Activated CD4-positive, alpha-beta T cell treated with anti-CD3 and anti-CD28 coated beads for 36 hours (primary cell): Measurements from ENCODE around the gene TSPAN5. TPM values are rescaled to one million over a fixed set of nuclear protein-coding genes. Genes with fewer than 3 reads are reported as not detected.

Experiments used
- ATAC-seq: fragments of 200-7000 bp; cut with Tn5 transposase; one replicate; pipeline ENCODE4 v1.10.0; 2021; ENCODE audit warnings: mild to moderate bottlenecking, moderate library complexity
- CTCF ChIA-PET: fragments of 350-600 bp; sonication (Branson Sonifier 250); formaldehyde crosslinking; loops from one replicate; lab custom pipeline; 2021; ENCODE audit warnings: antibody characterized with exemption; lab: Charles Lee
- POLR2A ChIA-PET: fragments of 350-600 bp; sonication (Branson Sonifier 250); formaldehyde crosslinking; loops from one replicate; lab custom pipeline; 2021; ENCODE audit warnings: antibody characterized with exemption, inconsistent platforms; lab: Charles Lee
- DNase-seq: peaks from one replicate; pipeline ENCODE4 v3.0.0-alpha.2; 2020
- H3K27ac Mint-ChIP-seq: one replicate; pipeline ENCODE4 v1.8.0; 2021; ENCODE audit warnings: mixed read lengths
- H3K27me3 Mint-ChIP-seq: one replicate; pipeline ENCODE4 v1.8.0; 2021; ENCODE audit warnings: mixed read lengths
- H3K36me3 Mint-ChIP-seq: one replicate; pipeline ENCODE4 v1.8.0; 2021; ENCODE audit warnings: low read depth, mixed read lengths
- H3K4me1 Mint-ChIP-seq: one replicate; pipeline ENCODE4 v1.8.0; 2021; ENCODE audit warnings: mixed read lengths
- H3K4me3 Mint-ChIP-seq: one replicate; pipeline ENCODE4 v1.8.0; 2021; ENCODE audit warnings: mild to moderate bottlenecking, moderate library complexity, mixed read lengths
- H3K9me3 Mint-ChIP-seq: one replicate; pipeline ENCODE4 v1.8.0; 2021; ENCODE audit warnings: low read depth, mixed read lengths
- intact Hi-C, 2 experiments: fragments of 100-400 bp; cut with DNase I in 1 of 2; cut with micrococcal nuclease in 1 of 2; formaldehyde crosslinking; loops; one replicate each; pipeline versions ENCODE4 v1.14.2 to v1.15.1; 2022 to 2024; cut with DNase I, micrococcal nuclease
- total RNA-seq, 2 experiments: library from RNA; stranded (reverse); gene quantifications; one replicate each; pipeline ENCODE4 v1.2.3, GENCODE V29; 2021

The TSPAN5 gene
- total RNA-seq, 2 experiments from 2014 or later, result 18.4 to 23.6 TPM

DNA sequence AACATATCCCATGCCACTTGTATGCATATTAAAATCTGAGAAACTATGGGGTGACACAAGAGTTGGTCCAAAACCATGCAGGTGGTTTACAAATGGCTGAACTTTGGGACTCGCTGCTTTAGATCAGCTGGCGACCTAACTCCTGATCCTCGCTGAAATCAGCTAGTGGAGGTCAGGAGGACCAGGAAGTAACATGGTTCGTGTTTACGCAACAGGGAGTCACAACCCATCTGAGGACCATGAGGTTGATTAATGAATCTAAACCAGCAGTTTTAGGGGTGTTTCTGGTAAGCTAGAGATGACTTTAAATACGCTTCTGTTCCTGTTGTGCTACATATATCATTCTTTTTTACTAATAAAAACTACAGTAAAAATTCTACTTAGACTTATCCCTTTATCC is 12.9 kb downstream of the TSPAN5 start:
- ATAC-seq (no peak), DNase-seq (no peak)
- H3K36me3 Mint-ChIP-seq, result no peaks in the 10 kb centered on the region
- H3K27me3 Mint-ChIP-seq, result no peaks in the 10 kb centered on the region
- H3K4me3 Mint-ChIP-seq, result no peak overlapping the region
- ChIA-PET POLR2A (interaction anchor here (1.6 kb wide), 1 partner anchor 10 kb away, joined by 3 read pairs; no protein-coding TSS in a partner anchor), CTCF (interaction anchor here (0.7 kb wide), 1 partner anchor 136 kb away, joined by 3 read pairs; no protein-coding TSS in a partner anchor)
- H3K4me1 Mint-ChIP-seq, result peaks cover 52% of the 10 kb centered on the region
- no peak overlapping the region for H3K27ac Mint-ChIP-seq
- no peaks in the 10 kb centered on the region for H3K9me3 Mint-ChIP-seq
- intact Hi-C loops, result no loop called here

DNA sequence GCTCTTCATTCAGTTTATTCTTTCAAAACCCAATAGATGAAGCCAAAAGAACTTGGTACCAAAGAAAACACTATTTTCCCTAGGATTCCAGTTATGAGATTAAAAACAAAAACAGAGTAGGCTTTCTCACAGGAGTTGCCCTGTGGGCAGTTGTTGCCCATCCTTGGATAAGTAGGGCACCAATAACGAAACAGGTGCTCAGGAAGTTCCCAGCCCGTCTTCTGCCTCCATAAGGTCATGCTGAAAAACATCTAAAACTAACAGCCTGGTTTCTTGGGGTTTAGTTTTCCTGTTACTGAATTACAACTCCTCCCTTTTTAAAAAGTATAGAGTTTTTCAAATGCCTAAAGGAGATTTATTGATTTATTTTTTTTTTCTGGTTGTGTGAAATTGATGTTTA is 14.7 kb downstream of the TSPAN5 start:
- Mint-ChIP-seq H3K27ac (peak overlapping the region; percentile 18), H3K27me3 (no peaks in the 10 kb centered on the region), H3K9me3 (no peaks in the 10 kb centered on the region), H3K4me3 (peak overlapping the region; percentile 16), H3K4me1 (peaks cover 64% of the 10 kb centered on the region), H3K36me3 (no peaks in the 10 kb centered on the region)
- ATAC-seq (no peak), DNase-seq (no peak)
- ChIA-PET POLR2A (no interaction called here), CTCF (no interaction called here)
- intact Hi-C loops, result loop anchor here (2.0 to 5.0 kb wide), 2 partner anchors 15 to 41 kb away; partner anchors contain the start of gene TSPAN5 (in 2 of the 2)

DNA sequence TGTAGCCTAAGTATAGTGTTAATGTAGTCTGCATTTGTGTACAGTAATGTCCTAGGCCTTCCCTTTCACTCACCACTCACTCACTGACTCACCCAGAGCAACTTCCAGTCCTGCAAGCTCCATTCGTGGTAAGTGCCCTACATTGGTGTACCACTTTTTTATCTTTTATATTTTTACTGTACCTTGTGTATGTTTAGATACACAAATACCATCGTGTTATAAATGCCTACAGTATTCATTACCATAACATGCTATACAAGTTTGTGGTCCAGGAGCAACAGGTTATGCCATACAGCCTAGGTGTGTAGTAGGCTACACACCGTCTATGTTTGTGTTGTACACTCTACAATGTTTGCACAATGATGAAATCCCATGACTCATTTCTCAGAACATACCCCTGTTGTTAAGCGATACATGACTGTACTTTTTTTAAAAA is 15.4 kb downstream of the TSPAN5 start:
- Mint-ChIP-seq H3K9me3 (no peaks in the 10 kb centered on the region), H3K27ac (peak overlapping the region; percentile 55), H3K36me3 (no peaks in the 10 kb centered on the region), H3K27me3 (no peaks in the 10 kb centered on the region), H3K4me1 (peaks cover 65% of the 10 kb centered on the region), H3K4me3 (no peak overlapping the region)
- DNase-seq (no peak), ATAC-seq (peak; percentile 85)
- ChIA-PET CTCF (interaction anchor here (0.7 to 1.2 kb wide), 4 partner anchors 12 to 761 kb away, joined by 3 read pairs; no protein-coding TSS in a partner anchor), POLR2A (no interaction called here)
- intact Hi-C loops, result loop anchor here (2.0 to 5.0 kb wide), 2 partner anchors 16 to 41 kb away; partner anchors contain the start of gene TSPAN5 (in 2 of the 2)

DNA sequence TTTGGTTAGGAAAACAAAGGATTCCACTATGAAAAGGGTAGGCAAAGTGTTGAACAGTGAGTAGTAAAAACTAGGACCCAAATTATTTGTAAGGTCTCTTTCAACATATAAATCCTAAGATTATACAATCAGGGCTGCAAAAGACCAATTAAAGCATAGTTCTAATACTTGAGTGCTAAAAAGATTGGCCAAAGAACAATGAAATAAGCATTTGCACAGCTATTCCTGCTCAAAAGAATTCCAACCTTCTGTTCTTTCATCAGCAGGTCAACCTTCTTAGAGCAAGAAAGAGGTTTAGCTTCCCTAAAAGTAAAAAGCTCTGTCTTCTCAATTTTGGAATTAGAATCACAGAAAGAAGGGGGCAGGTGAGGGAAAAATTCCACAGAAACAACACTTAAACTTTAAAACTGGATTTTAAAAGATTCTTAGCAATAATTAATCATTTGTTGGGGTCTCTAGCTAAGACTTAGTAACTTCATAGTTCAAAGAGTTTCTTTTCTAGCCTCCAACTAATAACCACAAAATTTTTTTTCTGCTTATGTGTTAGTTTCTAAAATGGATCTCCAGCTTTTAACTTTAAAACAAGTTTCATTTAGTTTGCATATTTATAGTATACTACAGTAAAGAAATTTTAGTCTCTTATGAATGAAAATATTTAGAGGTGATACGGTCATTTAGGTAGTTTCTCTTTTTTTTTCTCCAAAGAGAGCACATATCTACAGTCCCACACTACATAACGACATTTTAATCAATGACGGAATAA is 16.3 kb downstream of the TSPAN5 start:
- ChIA-PET CTCF (interaction anchor here (0.7 to 1.2 kb wide), 6 partner anchors 12 to 762 kb away, joined by 3 read pairs; no protein-coding TSS in a partner anchor), POLR2A (interaction anchor here (0.7 kb wide), 1 partner anchor 14 kb away, joined by 4 read pairs; no protein-coding TSS in a partner anchor)
- no peak overlapping the region for H3K27ac Mint-ChIP-seq
- intact Hi-C loops, result loop anchor here (2.0 to 5.0 kb wide), 2 partner anchors 17 to 40 kb away; partner anchors contain the start of gene TSPAN5 (in 2 of the 2)
- H3K4me1 Mint-ChIP-seq, result peaks cover 66% of the 10 kb centered on the region
- H3K36me3 Mint-ChIP-seq, result no peaks in the 10 kb centered on the region
- no peaks in the 10 kb centered on the region for H3K27me3 Mint-ChIP-seq
- no peaks in the 10 kb centered on the region for H3K9me3 Mint-ChIP-seq
- no peak overlapping the region for H3K4me3 Mint-ChIP-seq
- DNase-seq (no peak), ATAC-seq (no peak)

DNA sequence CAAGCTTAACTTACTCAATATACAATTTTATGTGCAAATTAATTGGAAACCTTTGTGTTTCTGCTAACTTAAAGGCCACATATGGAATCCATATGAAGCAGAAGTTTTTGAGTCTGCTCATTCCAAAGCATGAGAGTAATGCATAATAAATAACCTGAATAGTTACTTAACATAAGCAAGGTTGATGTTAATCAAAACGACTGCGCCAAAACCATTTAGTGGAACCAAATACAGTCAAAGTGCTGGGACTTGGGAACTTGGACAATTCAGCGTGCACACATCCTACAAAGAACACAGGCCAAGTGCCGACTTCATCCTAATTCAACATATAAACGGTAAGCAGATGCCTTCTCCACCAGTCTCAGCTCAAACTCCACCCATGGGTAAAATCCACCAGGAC is 17.0 kb downstream of the TSPAN5 start:
- no peak for DNase-seq
- Mint-ChIP-seq H3K4me3 (no peak overlapping the region), H3K27ac (no peak overlapping the region), H3K4me1 (peaks cover 65% of the 10 kb centered on the region), H3K9me3 (no peaks in the 10 kb centered on the region), H3K36me3 (no peaks in the 10 kb centered on the region), H3K27me3 (no peaks in the 10 kb centered on the region)
- ChIA-PET POLR2A (no interaction called here), CTCF (interaction anchor here (1.0 kb wide), 2 partner anchors 11 to 14 kb away, joined by 3 read pairs; no protein-coding TSS in a partner anchor)
- intact Hi-C loops, result loop anchor here in 1 of 2 experiments (5.0 kb wide), 1 partner anchor 39 kb away; no protein-coding TSS in a partner anchor
- ATAC-seq, result no peak

DNA sequence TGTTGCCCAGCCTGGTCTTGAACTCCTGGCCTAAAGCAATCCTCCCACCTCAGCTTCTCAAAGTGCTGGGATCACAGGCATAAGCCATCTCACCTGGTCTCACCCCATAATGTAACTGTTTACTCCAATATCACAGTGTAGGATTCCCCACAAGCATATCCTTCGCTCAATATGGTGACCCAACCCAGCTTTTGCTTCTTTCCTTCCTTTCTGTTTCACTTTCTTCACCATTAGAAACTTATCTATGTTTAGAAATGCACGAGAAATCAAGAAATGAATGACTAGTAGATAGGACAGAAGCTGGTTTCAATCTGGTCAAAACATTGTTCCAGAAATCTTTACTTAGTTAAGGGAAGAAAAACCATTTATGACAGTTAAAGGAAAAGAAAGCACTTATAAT is 18.9 kb downstream of the TSPAN5 start:
- Mint-ChIP-seq H3K4me1 (peaks cover 49% of the 10 kb centered on the region), H3K4me3 (peak overlapping the region; percentile 40), H3K27ac (peak overlapping the region; percentile 79), H3K9me3 (no peaks in the 10 kb centered on the region), H3K36me3 (peaks cover 2% of the 10 kb centered on the region), H3K27me3 (no peaks in the 10 kb centered on the region)
- ATAC-seq (peak; percentile 66), DNase-seq (no peak)
- ChIA-PET CTCF (interaction anchor here (0.6 to 1.7 kb wide), 7 partner anchors 11 to 273 kb away, joined by 3 to 4 read pairs (median 3); no protein-coding TSS in a partner anchor), POLR2A (no interaction called here)
- intact Hi-C loops, result loop anchor here in 1 of 2 experiments (10.0 kb wide), 1 partner anchor 605 kb away; no protein-coding TSS in a partner anchor

DNA sequence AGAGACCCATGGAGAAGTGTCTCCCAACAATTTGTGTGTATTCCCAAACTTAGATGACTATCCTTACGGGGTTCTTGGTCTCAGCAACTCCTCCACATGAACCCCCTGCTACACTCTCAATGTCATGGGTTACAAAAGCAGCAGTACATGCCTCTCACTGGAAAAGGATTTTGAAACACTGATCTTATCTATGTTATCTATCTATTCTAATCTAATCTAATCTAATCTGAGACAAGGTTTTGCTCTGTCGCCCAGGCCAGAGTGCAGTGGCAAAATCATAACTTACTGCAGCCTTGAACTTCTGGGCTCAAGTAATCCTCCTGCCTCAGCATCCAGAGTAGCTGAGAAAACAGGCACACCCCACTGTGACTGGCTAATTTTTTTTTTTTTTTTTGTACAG is 19.3 kb downstream of the TSPAN5 start:
- Mint-ChIP-seq H3K4me1 (peaks cover 48% of the 10 kb centered on the region), H3K36me3 (peaks cover 2% of the 10 kb centered on the region), H3K4me3 (no peak overlapping the region), H3K27ac (no peak overlapping the region), H3K27me3 (no peaks in the 10 kb centered on the region), H3K9me3 (no peaks in the 10 kb centered on the region)
- intact Hi-C loops, result loop anchor here in 1 of 2 experiments (10.0 kb wide), 1 partner anchor 604 kb away; no protein-coding TSS in a partner anchor
- DNase-seq (no peak), ATAC-seq (no peak)
- ChIA-PET CTCF (interaction anchor here (0.7 to 1.7 kb wide), 5 partner anchors 11 to 171 kb away, joined by 3 to 4 read pairs (median 3); no protein-coding TSS in a partner anchor), POLR2A (no interaction called here)

DNA sequence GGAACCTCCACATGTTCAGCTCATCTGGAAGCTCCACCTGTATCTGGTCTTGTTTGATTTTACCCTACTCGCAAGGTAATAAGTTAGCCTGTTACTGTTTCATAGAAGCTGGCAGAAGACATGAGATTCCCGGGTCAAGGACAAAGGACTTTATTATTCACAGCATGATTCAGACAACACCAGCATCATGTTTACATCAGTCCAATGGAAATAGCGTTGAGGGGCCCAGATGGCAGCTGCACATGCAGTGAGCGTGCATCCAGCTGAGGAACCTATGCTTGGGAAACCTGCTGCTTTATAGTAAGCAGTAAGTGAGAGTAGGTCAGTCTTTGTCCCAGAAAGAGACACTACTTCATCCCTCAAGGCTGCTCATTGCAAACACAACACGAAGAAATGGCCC is 19.8 kb downstream of the TSPAN5 start:
- Mint-ChIP-seq H3K27me3 (no peaks in the 10 kb centered on the region), H3K27ac (peak overlapping the region; percentile 13), H3K9me3 (no peaks in the 10 kb centered on the region), H3K4me3 (no peak overlapping the region), H3K36me3 (peaks cover 2% of the 10 kb centered on the region), H3K4me1 (peaks cover 43% of the 10 kb centered on the region)
- DNase-seq, result no peak
- POLR2A ChIA-PET, result interaction anchor here (0.6 kb wide), 1 partner anchor 788 kb away, joined by 3 read pairs; no protein-coding TSS in a partner anchor
- intact Hi-C loops, result loop anchor here in 1 of 2 experiments (10.0 kb wide), 1 partner anchor 604 kb away; no protein-coding TSS in a partner anchor
- no peak for ATAC-seq
- CTCF ChIA-PET, result no interaction called here

DNA sequence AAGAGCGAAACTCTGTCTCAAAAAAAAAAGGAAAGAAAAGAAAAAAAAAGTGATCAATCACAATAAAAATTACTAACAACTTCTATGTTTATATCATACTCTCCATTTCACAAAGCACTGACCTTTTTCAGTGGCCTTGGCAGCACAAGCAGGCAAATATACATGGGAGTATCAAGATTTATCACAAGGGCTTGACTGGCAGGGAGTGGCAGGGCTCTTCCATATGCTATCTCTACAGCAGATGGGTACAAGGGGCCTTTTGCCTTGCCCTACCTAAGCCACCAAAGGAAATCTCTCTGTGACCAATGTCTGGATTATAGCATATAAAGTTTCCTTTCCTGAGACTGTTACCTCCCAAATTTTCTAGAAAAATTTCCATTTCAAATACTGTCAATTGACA is 24.4 kb downstream of the TSPAN5 start:
- POLR2A ChIA-PET, result no interaction called here
- no peaks in the 10 kb centered on the region for H3K27me3 Mint-ChIP-seq
- intact Hi-C loops, result loop anchor here in 1 of 2 experiments (10.0 kb wide), 1 partner anchor 599 kb away; no protein-coding TSS in a partner anchor
- peaks cover 22% of the 10 kb centered on the region for H3K4me1 Mint-ChIP-seq
- H3K4me3 Mint-ChIP-seq, result no peak overlapping the region
- no peak overlapping the region for H3K27ac Mint-ChIP-seq
- DNase-seq (no peak), ATAC-seq (no peak)
- CTCF ChIA-PET, result interaction anchor here (1.2 kb wide), 1 partner anchor 32 kb away, joined by 3 read pairs; no protein-coding TSS in a partner anchor
- peaks cover 4% of the 10 kb centered on the region for H3K36me3 Mint-ChIP-seq
- no peaks in the 10 kb centered on the region for H3K9me3 Mint-ChIP-seq

DNA sequence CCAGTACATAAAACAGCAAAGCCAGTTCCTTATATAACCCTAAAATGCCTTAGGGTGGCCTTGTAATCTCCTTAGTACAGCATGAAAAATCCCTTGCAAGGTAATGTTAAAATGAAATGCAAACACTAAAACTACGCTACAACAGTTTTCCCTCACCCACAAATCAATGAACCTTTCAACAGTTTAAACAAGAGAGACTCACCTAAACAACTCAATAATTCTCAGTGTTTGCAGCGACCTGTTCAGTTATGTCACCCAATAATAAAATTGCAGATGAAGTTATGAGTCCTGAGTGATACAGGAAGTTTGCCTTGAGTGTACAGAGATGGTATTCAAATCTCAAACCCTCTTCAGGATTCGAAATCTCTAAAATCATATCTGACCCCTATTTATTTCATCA is 25.3 kb downstream of the TSPAN5 start:
- DNase-seq (no peak), ATAC-seq (no peak)
- H3K4me1 Mint-ChIP-seq, result peaks cover 17% of the 10 kb centered on the region
- intact Hi-C loops, result loop anchor here in 1 of 2 experiments (10.0 kb wide), 1 partner anchor 598 kb away; no protein-coding TSS in a partner anchor
- no peaks in the 10 kb centered on the region for H3K9me3 Mint-ChIP-seq
- ChIA-PET POLR2A (no interaction called here), CTCF (no interaction called here)
- no peak overlapping the region for H3K27ac Mint-ChIP-seq
- H3K36me3 Mint-ChIP-seq, result peaks cover 4% of the 10 kb centered on the region
- no peaks in the 10 kb centered on the region for H3K27me3 Mint-ChIP-seq
- no peak overlapping the region for H3K4me3 Mint-ChIP-seq

DNA sequence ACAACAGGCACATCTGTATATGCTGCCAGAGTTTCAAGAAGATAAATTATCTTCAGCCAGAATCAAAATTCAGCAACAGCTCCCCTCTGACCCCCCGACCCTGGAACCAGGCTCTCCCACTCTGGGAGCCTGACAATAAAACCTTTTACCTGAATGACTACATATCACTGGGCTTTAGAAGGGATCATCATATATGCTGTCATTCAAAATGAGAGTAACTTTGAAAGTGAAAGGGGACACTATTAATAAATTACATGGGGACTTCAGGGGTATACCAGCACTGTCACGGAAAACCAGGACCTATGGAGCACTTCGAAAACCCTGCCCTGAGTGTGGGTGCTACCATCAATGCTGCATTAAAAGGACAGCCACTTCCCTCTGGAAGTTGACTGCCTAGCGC is 26.2 kb downstream of the TSPAN5 start:
- DNase-seq (no peak), ATAC-seq (no peak)
- Mint-ChIP-seq H3K27me3 (no peaks in the 10 kb centered on the region), H3K27ac (no peak overlapping the region), H3K4me3 (no peak overlapping the region), H3K9me3 (no peaks in the 10 kb centered on the region), H3K36me3 (peaks cover 4% of the 10 kb centered on the region), H3K4me1 (peaks cover 20% of the 10 kb centered on the region)
- intact Hi-C loops, result loop anchor here in 1 of 2 experiments (10.0 kb wide), 1 partner anchor 597 kb away; no protein-coding TSS in a partner anchor
- POLR2A ChIA-PET, result no interaction called here
- CTCF ChIA-PET, result interaction anchor here (0.6 kb wide), 1 partner anchor 19 kb away, joined by 4 read pairs; no protein-coding TSS in a partner anchor
